HCT116 (cell line): Measurements from ENCODE around the gene CDH9. TPM values are rescaled to one million over a fixed set of nuclear protein-coding genes. Genes with fewer than 3 reads are reported as not detected.

ENCODE experiments used
- ATAC-seq: fragments of 200-7000 bp; cut with Tn5 transposase; 2 replicates; pipeline ENCODE4 v1.9.1; 2020; ENCODE audit warnings: mild to moderate bottlenecking, moderate library complexity
- BruUV-seq: library from RNA; stranded (reverse); fragments of 400-500 nt; replicated peaks from 2 replicates; lab custom pipeline; 2021; lab: Mats Ljungman, UMichigan
- CTCF ChIA-PET: fragments of 300-600 bp; sonication (Branson Sonifier 250); formaldehyde crosslinking; loops from one replicate; lab custom pipeline; 2021; ENCODE audit warnings: antibody characterized with exemption; lab: Charles Lee
- POLR2A ChIA-PET: fragments of 300-600, 350-600 bp; sonication (Branson Sonifier 250); formaldehyde crosslinking; loops from one replicate; lab custom pipeline; 2021; ENCODE audit warnings: antibody characterized with exemption; lab: Charles Lee
- RAD21 ChIA-PET, 2 experiments: fragments of 300-600 bp; sonication (Branson Sonifier 250); formaldehyde crosslinking; loops; one replicate each; lab custom pipeline; 2023; ENCODE audit warnings: low total read pairs in 2 of 2; ENCODE audit not compliant: uncharacterized antibody in 2 of 2, unreplicated experiment in 2 of 2, low non-redundant PET in 1 of 2; lab: Charles Lee
- DNase-seq: peaks from one replicate; pipeline ENCODE4 v3.0.0-alpha.2; 2010; ENCODE audit warnings: low read depth, low spot score
- H2AFZ ChIP-seq: fragments of 200-600 bp; shearing (Covaris generic), sonication (generic); 2 replicates; pipeline ENCODE4 v1.6.1; 2017; ENCODE audit warnings: low read depth, mixed run types, mixed read lengths, antibody characterized with exemption, low read length; ENCODE audit not compliant: poor library complexity, severe bottlenecking
- H3K27ac ChIP-seq: 2 replicates; pipeline ENCODE4 v1.5.1; 2012; ENCODE audit warnings: low read depth, low read length
- H3K27me3 ChIP-seq: fragments of 200-600 bp; sonication (generic); 2 replicates; pipeline ENCODE4 v1.6.1; 2016; ENCODE audit warnings: mixed run types, low read length, mixed read lengths; ENCODE audit not compliant: insufficient read depth
- H3K36me3 ChIP-seq, 2 experiments: fragments of 200-500 bp in 1 of 2; fragments of 200-600 bp in 1 of 2; sonication (Bioruptor generic) in 1 of 2; sonication (generic) in 1 of 2; 2 replicates each; pipeline versions ENCODE4 v1.5.1 to v1.6.1; 2014 to 2016; ENCODE audit warnings: low read length in 2 of 2, inconsistent platforms in 1 of 2, mixed read lengths in 1 of 2, mixed run types in 1 of 2; ENCODE audit not compliant: insufficient read depth in 2 of 2, control insufficient read depth in 1 of 2
- H3K4me1 ChIP-seq, 2 experiments: fragments of 200-600 bp in 1 of 2; sonication (generic) in 1 of 2; 2 replicates each; pipeline versions ENCODE4 v1.5.1 to v1.6.1; 2012 to 2017; ENCODE audit warnings: low read length in 2 of 2, inconsistent platforms in 1 of 2, mild to moderate bottlenecking in 1 of 2, mixed read lengths in 1 of 2, mixed run types in 1 of 2, moderate library complexity in 1 of 2; ENCODE audit not compliant: insufficient read depth in 2 of 2, control insufficient read depth in 1 of 2
- H3K4me2 ChIP-seq: fragments of 200-600 bp; sonication (generic); 2 replicates; pipeline ENCODE4 v1.6.1; 2017; ENCODE audit warnings: mixed run types, low read length, mixed read lengths
- H3K4me3 ChIP-seq, 2 experiments: fragments of 200-600 bp in 1 of 2; sonication (generic) in 1 of 2; replicated peaks in 1 of 2; 2 replicates each; pipeline ENCODE4 v1.5.1; 2011 to 2016; ENCODE audit warnings: low read length in 2 of 2, control low read depth in 1 of 2, low read depth in 1 of 2, mild to moderate bottlenecking in 1 of 2, mixed read lengths in 1 of 2, mixed run types in 1 of 2
- H3K79me2 ChIP-seq: fragments of 200-600 bp; sonication (generic); 2 replicates; pipeline ENCODE4 v1.6.1; 2017; ENCODE audit warnings: mild to moderate bottlenecking, mixed run types, low read length, moderate library complexity, mixed read lengths; ENCODE audit not compliant: insufficient read depth
- H3K9ac ChIP-seq: fragments of 200-600 bp; sonication (generic); 2 replicates; pipeline ENCODE4 v1.6.1; 2016; ENCODE audit warnings: low read length, mixed read lengths
- H3K9me2 ChIP-seq: fragments of 200-600 bp; sonication (generic), shearing (Covaris generic); 2 replicates; pipeline ENCODE4 v1.6.1; 2017; ENCODE audit warnings: mixed run types, mild to moderate bottlenecking, moderate library complexity; ENCODE audit not compliant: insufficient read depth
- H3K9me3 ChIP-seq, 2 experiments: fragments of 200-500 bp in 1 of 2; fragments of 200-600 bp in 1 of 2; sonication (Bioruptor generic) in 1 of 2; sonication (generic) in 1 of 2; 2 replicates each; pipeline ENCODE4 v1.6.1; 2014 to 2017; ENCODE audit warnings: low read length in 2 of 2, mixed read lengths in 2 of 2, inconsistent platforms in 1 of 2, low read depth in 1 of 2, mild to moderate bottlenecking in 1 of 2, mixed run types in 1 of 2, moderate library complexity in 1 of 2; ENCODE audit not compliant: control insufficient read depth in 1 of 2, insufficient read depth in 1 of 2
- H4K20me1 ChIP-seq: fragments of 200-600 bp; sonication (generic), shearing (Covaris generic); 2 replicates; pipeline ENCODE4 v1.6.1; 2017; ENCODE audit warnings: mixed run types, mild to moderate bottlenecking, moderate library complexity; ENCODE audit not compliant: insufficient read depth
- CEBPB ChIP-seq: IDR thresholded peaks from 2 replicates; pipeline ENCODE4 v1.6.1; 2012; ENCODE audit warnings: low read depth
- EZH2 ChIP-seq: fragments of 200-600 bp; sonication (generic); IDR thresholded peaks from 2 replicates; pipeline ENCODE4 v1.6.1; 2017; ENCODE audit warnings: antibody characterized with exemption, mixed run types
- EZH2phosphoT487 ChIP-seq: fragments of 200-600 bp; IDR thresholded peaks from 2 replicates; pipeline ENCODE4 v1.6.1; 2018; ENCODE audit warnings: antibody characterized with exemption, borderline replicate concordance
- FOSL1 ChIP-seq: IDR thresholded peaks from 2 replicates; pipeline ENCODE4 v1.6.1; 2012; ENCODE audit warnings: low read depth
- POLR2A ChIP-seq: IDR thresholded peaks from 2 replicates; pipeline ENCODE4 v1.7.0; 2011; ENCODE audit warnings: borderline replicate concordance; ENCODE audit not compliant: insufficient read depth, insufficient read length; ENCODE audit errors: extremely low read depth
- RAD21 ChIP-seq: IDR thresholded peaks from 2 replicates; pipeline ENCODE4 v1.6.1; 2012; ENCODE audit warnings: low read depth, mild to moderate bottlenecking
- SIN3A ChIP-seq: IDR thresholded peaks from 2 replicates; pipeline ENCODE4 v1.6.1; 2012; ENCODE audit warnings: low read depth
- SRF ChIP-seq: IDR thresholded peaks from 2 replicates; pipeline ENCODE4 v1.6.1; 2012; ENCODE audit warnings: low read depth
- ZNF274 ChIP-seq: fragments of 200-500 bp; sonication (Bioruptor generic); IDR thresholded peaks from 2 replicates; pipeline ENCODE4 v1.6.1; 2014; ENCODE audit warnings: mild to moderate bottlenecking, low read depth, low read length, inconsistent platforms
- intact Hi-C: fragments of 100-400 bp; cut with micrococcal nuclease; formaldehyde crosslinking; loops from 2 replicates; pipeline ENCODE4 v1.10.0; 2022
- total RNA-seq: library from RNA; stranded (reverse); gene quantifications from one replicate; pipeline ENCODE4 v1.2.1, GENCODE V29; 2021; ENCODE audit not compliant: unreplicated experiment
- TF ChIP-seq, protein P1 (sequence below), 3 experiments: fragments of 200-600 bp in 1 of 3; sonication (generic) in 1 of 3; IDR thresholded peaks in 2 of 3; conservative IDR thresholded peaks in 1 of 3; 2 replicates each; pipeline ENCODE4 v1.5.1; 2012 to 2017; ENCODE audit warnings: low read depth in 2 of 3, low read length in 2 of 3, antibody characterized with exemption in 1 of 3, borderline replicate concordance in 1 of 3, control low read depth in 1 of 3, mild to moderate bottlenecking in 1 of 3, mixed read lengths in 1 of 3, mixed run types in 1 of 3, moderate library complexity in 1 of 3; ENCODE audit not compliant: insufficient read depth in 1 of 3

The CDH9 gene
- total RNA-seq, 1 experiment from 2014 or later, result not detected

DNA sequence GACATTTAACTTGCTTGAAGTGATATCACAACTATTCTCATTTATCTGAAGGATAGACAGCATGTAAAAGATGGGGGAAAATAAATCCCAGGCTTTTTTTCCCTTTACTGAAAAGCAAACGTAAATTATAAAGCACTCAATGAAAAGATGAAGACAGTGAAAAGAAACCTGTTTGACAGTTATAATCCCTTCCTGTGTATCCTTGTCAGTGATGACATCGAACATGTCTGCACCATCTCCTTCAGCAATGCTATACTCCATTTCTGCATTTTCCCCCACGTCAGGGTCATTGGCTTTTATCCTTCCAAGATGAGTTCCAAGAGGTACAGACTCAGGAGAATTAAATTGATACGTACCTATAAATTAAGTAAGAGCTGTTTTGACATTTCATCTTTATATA is 134.9 kb downstream of the CDH9 start:
- ChIA-PET CTCF (no interaction called here), POLR2A (no interaction called here), RAD21 (no interaction called here)
- DNase-seq (no peak), ATAC-seq (no peak)
- Histone ChIP-seq H3K79me2 (no peaks in the 10 kb centered on the region), H4K20me1 (no peaks in the 10 kb centered on the region), H3K4me2 (no peak overlapping the region), H2AFZ (no peak overlapping the region), H3K9me2 (no peaks in the 10 kb centered on the region), H3K36me3 (no peaks in the 10 kb centered on the region), H3K27me3 (no peaks in the 10 kb centered on the region), H3K4me1 (no peaks in the 10 kb centered on the region), H3K9me3 (peaks cover 4 to 6% of the 10 kb centered on the region in 2 experiments; a peak in 2 of 4 replicates), H3K9ac (no peak overlapping the region), H3K4me3 (no peak overlapping the region), H3K27ac (no peak overlapping the region)
- intact Hi-C loops, result no loop called here
- TF ChIP-seq RAD21, result no peak
- TF ChIP-seq CEBPB, result no peak
- TF ChIP-seq, protein P1, sequence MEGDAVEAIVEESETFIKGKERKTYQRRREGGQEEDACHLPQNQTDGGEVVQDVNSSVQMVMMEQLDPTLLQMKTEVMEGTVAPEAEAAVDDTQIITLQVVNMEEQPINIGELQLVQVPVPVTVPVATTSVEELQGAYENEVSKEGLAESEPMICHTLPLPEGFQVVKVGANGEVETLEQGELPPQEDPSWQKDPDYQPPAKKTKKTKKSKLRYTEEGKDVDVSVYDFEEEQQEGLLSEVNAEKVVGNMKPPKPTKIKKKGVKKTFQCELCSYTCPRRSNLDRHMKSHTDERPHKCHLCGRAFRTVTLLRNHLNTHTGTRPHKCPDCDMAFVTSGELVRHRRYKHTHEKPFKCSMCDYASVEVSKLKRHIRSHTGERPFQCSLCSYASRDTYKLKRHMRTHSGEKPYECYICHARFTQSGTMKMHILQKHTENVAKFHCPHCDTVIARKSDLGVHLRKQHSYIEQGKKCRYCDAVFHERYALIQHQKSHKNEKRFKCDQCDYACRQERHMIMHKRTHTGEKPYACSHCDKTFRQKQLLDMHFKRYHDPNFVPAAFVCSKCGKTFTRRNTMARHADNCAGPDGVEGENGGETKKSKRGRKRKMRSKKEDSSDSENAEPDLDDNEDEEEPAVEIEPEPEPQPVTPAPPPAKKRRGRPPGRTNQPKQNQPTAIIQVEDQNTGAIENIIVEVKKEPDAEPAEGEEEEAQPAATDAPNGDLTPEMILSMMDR (IDR thresholded peaks at IDR 0.05 in 2 of 3, conservative IDR thresholded peaks at IDR 0.05 in 1 of 3; ENCODE audit: borderline replicate concordance in 1 of 3, insufficient read depth in 1 of 3, low read depth in 2 of 3, low read length in 2 of 3), result no peak
- TF ChIP-seq SRF, result no peak
- no peak for TF ChIP-seq FOSL1
- TF ChIP-seq EZH2, result no peak
- TF ChIP-seq SIN3A, result no peak
- no peak for TF ChIP-seq EZH2phosphoT487
- TF ChIP-seq ZNF274, result no peak
- TF ChIP-seq POLR2A, result no peak
- BruUV-seq, result no TSS peak
